Measurements from ENCODE around the gene KRTAP12-3.
"Not testable (repeated sequence)": the region's sequence is repeated elsewhere in the genome, so short reads cannot be mapped to it uniquely, and the experiment has no call there.

KRTAP12-3 gene

DNA sequence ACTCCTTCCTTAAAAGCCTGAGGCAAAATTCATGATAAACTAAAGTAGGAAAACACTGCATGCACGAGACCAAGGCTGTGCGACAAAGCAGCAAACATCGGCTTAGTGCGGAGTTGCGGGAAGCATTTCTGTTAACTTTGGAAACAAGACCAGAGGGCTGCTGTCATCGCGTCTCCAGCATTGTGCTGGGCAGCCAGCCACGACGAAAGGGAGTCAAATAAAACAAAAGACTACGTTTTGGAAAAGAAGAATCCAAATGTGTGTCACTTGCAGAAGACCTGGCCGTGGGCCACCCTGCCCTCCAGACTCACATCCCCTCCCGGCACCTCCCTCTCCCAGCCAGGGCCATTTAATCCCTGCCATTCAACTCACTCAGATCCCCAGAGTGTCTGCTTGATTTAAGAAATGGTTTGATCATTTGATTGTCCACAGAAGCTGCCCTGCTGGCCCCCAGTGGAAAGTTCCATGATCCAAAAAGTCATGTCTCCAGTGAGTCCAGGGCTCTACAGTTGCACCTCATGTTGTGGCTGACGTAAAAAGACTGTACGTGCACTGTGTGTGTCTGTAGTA, 13.9 kb upstream of the KRTAP12-3 start:
- no peaks in the 10 kb centered on the region for H4K20me1 ChIP-seq (ENCODE audit: insufficient read depth)
- no peaks in the 10 kb centered on the region for H3K4me1 ChIP-seq (ENCODE audit: low read depth, poor library complexity, severe bottlenecking)
- H3K79me2 ChIP-seq (ENCODE audit: insufficient read depth, low read depth): no peaks in the 10 kb centered on the region
- no peak overlapping the region for H2AFZ ChIP-seq (ENCODE audit: low read depth)
- H3K9ac ChIP-seq: no peak overlapping the region
- no peaks in the 10 kb centered on the region for H3K36me3 ChIP-seq (ENCODE audit: insufficient read depth)
- no peak overlapping the region for H3K27ac ChIP-seq
- no peak overlapping the region for H3K4me3 ChIP-seq (IDR thresholded peaks at IDR 0.05; ENCODE audit: insufficient read depth, low read depth, low read length)
- H3K4me2 ChIP-seq: no peak overlapping the region
- H3K27me3 ChIP-seq (ENCODE audit: insufficient read depth, low read depth): peaks cover 69% of the 10 kb centered on the region
- TF ChIP-seq, protein P1, sequence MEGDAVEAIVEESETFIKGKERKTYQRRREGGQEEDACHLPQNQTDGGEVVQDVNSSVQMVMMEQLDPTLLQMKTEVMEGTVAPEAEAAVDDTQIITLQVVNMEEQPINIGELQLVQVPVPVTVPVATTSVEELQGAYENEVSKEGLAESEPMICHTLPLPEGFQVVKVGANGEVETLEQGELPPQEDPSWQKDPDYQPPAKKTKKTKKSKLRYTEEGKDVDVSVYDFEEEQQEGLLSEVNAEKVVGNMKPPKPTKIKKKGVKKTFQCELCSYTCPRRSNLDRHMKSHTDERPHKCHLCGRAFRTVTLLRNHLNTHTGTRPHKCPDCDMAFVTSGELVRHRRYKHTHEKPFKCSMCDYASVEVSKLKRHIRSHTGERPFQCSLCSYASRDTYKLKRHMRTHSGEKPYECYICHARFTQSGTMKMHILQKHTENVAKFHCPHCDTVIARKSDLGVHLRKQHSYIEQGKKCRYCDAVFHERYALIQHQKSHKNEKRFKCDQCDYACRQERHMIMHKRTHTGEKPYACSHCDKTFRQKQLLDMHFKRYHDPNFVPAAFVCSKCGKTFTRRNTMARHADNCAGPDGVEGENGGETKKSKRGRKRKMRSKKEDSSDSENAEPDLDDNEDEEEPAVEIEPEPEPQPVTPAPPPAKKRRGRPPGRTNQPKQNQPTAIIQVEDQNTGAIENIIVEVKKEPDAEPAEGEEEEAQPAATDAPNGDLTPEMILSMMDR (conservative IDR thresholded peaks at IDR 0.05; ENCODE audit: low read depth, low read length): no peak

DNA sequence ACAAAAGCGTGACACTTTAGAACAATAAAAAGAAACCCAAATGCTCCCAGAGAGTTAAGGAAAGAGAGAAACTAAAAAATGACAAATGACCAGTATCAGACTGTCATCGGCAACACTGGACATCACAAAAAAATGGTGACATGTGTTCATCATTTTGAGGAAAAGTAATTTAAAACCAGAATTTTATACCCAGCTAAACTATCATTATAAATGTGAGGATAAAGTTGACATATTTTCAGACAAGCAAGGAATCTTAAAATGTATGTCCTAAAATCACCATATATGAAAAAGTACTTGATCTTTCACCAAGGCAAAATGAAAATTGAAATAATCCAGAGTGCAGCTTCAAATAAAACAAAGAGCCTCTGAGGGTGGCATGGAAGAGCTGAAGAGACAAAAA, 12.9 kb upstream of the KRTAP12-3 start:
- Histone ChIP-seq H3K27ac (no peak overlapping the region), H3K4me2 (no peak overlapping the region), H3K36me3 (ENCODE audit: insufficient read depth) (no peaks in the 10 kb centered on the region), H3K79me2 (ENCODE audit: insufficient read depth, low read depth) (no peaks in the 10 kb centered on the region), H3K4me3 (IDR thresholded peaks at IDR 0.05; ENCODE audit: insufficient read depth, low read depth, low read length) (no peak overlapping the region), H3K27me3 (ENCODE audit: insufficient read depth, low read depth) (peaks cover 73% of the 10 kb centered on the region), H4K20me1 (ENCODE audit: insufficient read depth) (no peaks in the 10 kb centered on the region), H3K4me1 (ENCODE audit: low read depth, poor library complexity, severe bottlenecking) (no peaks in the 10 kb centered on the region), H3K9ac (no peak overlapping the region), H2AFZ (ENCODE audit: low read depth) (no peak overlapping the region)
- TF ChIP-seq, protein P1 (conservative IDR thresholded peaks at IDR 0.05; ENCODE audit: low read depth, low read length): no peak

DNA sequence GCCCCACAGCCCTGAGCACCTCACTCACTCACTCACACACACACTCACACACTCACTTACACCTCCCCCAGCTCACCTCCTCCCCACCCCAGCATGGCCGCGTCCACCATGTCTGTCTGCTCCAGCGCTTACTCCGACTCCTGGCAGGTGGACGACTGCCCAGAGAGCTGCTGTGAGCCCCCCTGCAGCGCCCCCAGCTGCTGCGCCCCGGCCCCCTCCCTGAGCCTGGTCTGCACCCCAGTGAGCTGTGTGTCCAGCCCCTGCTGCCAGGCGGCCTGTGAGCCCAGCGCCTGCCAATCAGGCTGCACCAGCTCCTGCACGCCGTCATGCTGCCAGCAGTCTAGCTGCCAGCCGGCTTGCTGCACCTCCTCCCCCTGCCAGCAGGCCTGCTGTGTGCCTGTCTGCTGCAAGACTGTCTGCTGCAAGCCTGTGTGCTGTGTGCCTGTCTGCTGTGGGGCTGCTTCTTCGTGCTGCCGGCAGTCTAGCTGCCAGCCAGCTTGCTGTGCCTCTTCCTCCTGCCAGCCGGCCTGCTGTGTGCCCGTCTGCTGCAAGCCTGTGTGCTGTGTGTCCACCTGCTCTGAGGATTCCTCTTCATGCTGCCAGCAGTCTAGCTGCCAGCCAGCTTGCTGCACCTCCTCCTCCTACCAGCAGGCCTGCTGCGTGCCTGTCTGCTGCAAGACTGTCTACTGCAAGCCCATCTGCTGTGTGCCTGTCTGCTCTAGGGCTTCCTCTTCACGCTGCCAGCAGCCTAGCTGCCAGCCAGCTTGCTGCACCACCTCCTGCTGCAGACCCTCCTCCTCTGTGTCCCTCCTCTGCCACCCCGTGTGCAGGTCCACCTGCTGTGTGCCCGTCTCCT, 11.1 kb upstream of the KRTAP12-3 start, which contains the start of gene KRTAP10-11:
TSS of gene KRTAP10-11 (plus strand) at position 49 of the 856 bp plus-strand sequence. CDS start at position 94, 45 bp downstream.
- not testable (repeated sequence) for H3K4me3 ChIP-seq (IDR thresholded peaks at IDR 0.05; ENCODE audit: insufficient read depth, low read depth, low read length); H4K20me1 ChIP-seq (ENCODE audit: insufficient read depth); H3K9ac ChIP-seq; H3K36me3 ChIP-seq (ENCODE audit: insufficient read depth); H3K4me1 ChIP-seq (ENCODE audit: low read depth, poor library complexity, severe bottlenecking); H2AFZ ChIP-seq (ENCODE audit: low read depth); H3K4me2 ChIP-seq; H3K27ac ChIP-seq; H3K79me2 ChIP-seq (ENCODE audit: insufficient read depth, low read depth)
- peaks cover 82% of the 10 kb centered on the region for H3K27me3 ChIP-seq (ENCODE audit: insufficient read depth, low read depth)

DNA sequence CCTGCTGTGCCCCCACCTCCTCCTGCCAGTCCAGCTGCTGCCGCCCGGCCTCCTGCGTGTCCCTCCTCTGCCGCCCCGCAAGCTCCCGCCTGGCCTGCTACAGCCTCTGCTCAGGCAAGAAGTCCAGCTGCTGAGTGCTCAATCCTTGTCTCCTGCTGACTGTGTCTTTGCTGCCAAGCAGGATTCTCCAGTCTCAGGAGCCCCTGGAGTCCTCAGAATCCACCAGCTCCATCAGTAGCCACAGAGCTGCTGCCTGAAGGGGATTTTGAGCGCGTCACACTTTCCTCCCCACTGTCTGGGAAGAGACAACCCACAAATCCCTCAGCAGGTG, 10.5 kb upstream of the KRTAP12-3 start:
- Histone ChIP-seq H3K4me2 (no peak overlapping the region), H3K27ac (no peak overlapping the region), H3K4me1 (ENCODE audit: low read depth, poor library complexity, severe bottlenecking) (no peaks in the 10 kb centered on the region), H2AFZ (ENCODE audit: low read depth) (no peak overlapping the region), H3K27me3 (ENCODE audit: insufficient read depth, low read depth) (peaks cover 82% of the 10 kb centered on the region), H4K20me1 (ENCODE audit: insufficient read depth) (no peaks in the 10 kb centered on the region), H3K4me3 (IDR thresholded peaks at IDR 0.05; ENCODE audit: insufficient read depth, low read depth, low read length) (no peak overlapping the region), H3K79me2 (ENCODE audit: insufficient read depth, low read depth) (no peaks in the 10 kb centered on the region), H3K9ac (no peak overlapping the region), H3K36me3 (ENCODE audit: insufficient read depth) (no peaks in the 10 kb centered on the region)
- TF ChIP-seq, protein P1 (conservative IDR thresholded peaks at IDR 0.05; ENCODE audit: low read depth, low read length): no peak
